Measurements from ENCODE around the gene LUC7L3. TPM values are rescaled to one million over a fixed set of nuclear protein-coding genes. Genes with fewer than 3 reads are reported as not detected.

The LUC7L3 gene
- total RNA-seq, 1 experiment from 2014 or later, result 184 TPM

GRCh38 chr17:50767030-50767429 lies 47.6 kb downstream of the LUC7L3 start (continued):
- no peak for TF ChIP-seq POLR2A (IDR thresholded peaks at IDR 0.05; ENCODE audit: borderline replicate concordance, extremely low read depth, insufficient read depth, insufficient read length)
- TF ChIP-seq SIN3A (IDR thresholded peaks at IDR 0.05; ENCODE audit: low read depth), result no peak
- no peak for TF ChIP-seq SRF (IDR thresholded peaks at IDR 0.05; ENCODE audit: low read depth)

GRCh38 chr17:50767446-50767845 lies 48.0 kb downstream of the LUC7L3 start, which contains the start of gene ANKRD40CL:
ANKRD40CL (minus strand) TSS chr17:50767518; CDS start chr17:50766913, 605 bp downstream.
- no TSS peak for BruUV-seq (replicated peaks)
- Histone ChIP-seq H3K79me2 (ENCODE audit: insufficient read depth, low read length) (no peaks in the 10 kb centered on the region), H4K20me1 (ENCODE audit: insufficient read depth) (no peaks in the 10 kb centered on the region), H3K9me2 (ENCODE audit: insufficient read depth) (no peaks in the 10 kb centered on the region), H3K4me2 (ENCODE audit: low read length) (peak within 1 kb of the TSS; percentile 73), H3K4me1 (ENCODE audit: control insufficient read depth in 1 of 2, insufficient read depth in 2 of 2, low read length in 2 of 2) (peaks cover 10 to 12% of the 10 kb centered on the region in 2 experiments; a peak in 3 of 4 replicates), H2AFZ (ENCODE audit: low read depth, low read length, poor library complexity, severe bottlenecking) (peak within 1 kb of the TSS; percentile 91), H3K36me3 (ENCODE audit: control insufficient read depth in 1 of 2, insufficient read depth in 2 of 2, low read length in 2 of 2) (no peaks in the 10 kb centered on the region), H3K27ac (ENCODE audit: low read depth, low read length) (no peak within 1 kb of the TSS), H3K4me3 (replicated peaks in 1 of 2; ENCODE audit: low read depth in 1 of 2, low read length in 2 of 2) (peak within 1 kb of the TSS in 1 of 2 experiments; percentile 9; a peak in 2 of 4 replicates), H3K27me3 (ENCODE audit: insufficient read depth, low read length) (no peaks in the 10 kb centered on the region), H3K9me3 (ENCODE audit: control insufficient read depth in 1 of 2, insufficient read depth in 1 of 2, low read depth in 1 of 2, low read length in 2 of 2) (no peaks in the 10 kb centered on the region), H3K9ac (ENCODE audit: low read length) (0 out of 2 replicates have a peak within 1 kb of the TSS, but pooled peaks have one; percentile 27)
- ATAC-seq (no peak), DNase-seq (ENCODE audit: low read depth, low spot score) (no peak)
- intact Hi-C loops (cut with micrococcal nuclease), result no loop called here
- CTCF ChIA-PET, result interaction anchor here (1.1 kb wide), 1 partner anchor 16 kb away, joined by 4 read pairs; no protein-coding TSS in a partner anchor
- POLR2A ChIA-PET, result no interaction called here
- RAD21 ChIA-PET (ENCODE audit: low non-redundant PET in 1 of 2, low total read pairs in 2 of 2, uncharacterized antibody in 2 of 2, unreplicated experiment in 2 of 2), result no interaction called here
- TF ChIP-seq ZFX (IDR thresholded peaks at IDR 0.05) (no peak), EZH2phosphoT487 (IDR thresholded peaks at IDR 0.05; ENCODE audit: borderline replicate concordance) (no peak), TCF7L2 (IDR thresholded peaks at IDR 0.05; ENCODE audit: borderline replicate concordance, extremely low read depth, insufficient read depth, insufficient read length) (no peak), EZH2 (IDR thresholded peaks at IDR 0.05) (no peak), YY1 (IDR thresholded peaks at IDR 0.05; ENCODE audit: extremely low read depth, insufficient replicate concordance, low read depth, low read length) (no peak), POLR2A (IDR thresholded peaks at IDR 0.05; ENCODE audit: borderline replicate concordance, extremely low read depth, insufficient read depth, insufficient read length) (no peak), CEBPB (IDR thresholded peaks at IDR 0.05; ENCODE audit: low read depth) (no peak), REST (IDR thresholded peaks at IDR 0.05; ENCODE audit: low read depth) (no peak), CBX3 (IDR thresholded peaks at IDR 0.05; ENCODE audit: low read depth) (no peak), ZBTB33 (IDR thresholded peaks at IDR 0.05; ENCODE audit: extremely low read depth, insufficient replicate concordance, low read length) (no peak), ZNF274 (IDR thresholded peaks at IDR 0.05; ENCODE audit: low read depth, low read length) (no peak), EGR1 (IDR thresholded peaks at IDR 0.05; ENCODE audit: low read depth) (no peak), RAD21 (IDR thresholded peaks at IDR 0.05; ENCODE audit: low read depth) (no peak), ELF1 (IDR thresholded peaks at IDR 0.05; ENCODE audit: borderline replicate concordance, low read depth) (no peak), SP1 (IDR thresholded peaks at IDR 0.05; ENCODE audit: low read depth) (no peak), POLR2AphosphoS5 (IDR thresholded peaks at IDR 0.05; ENCODE audit: low read depth, low read length) (no peak)
- TF ChIP-seq, protein P1, sequence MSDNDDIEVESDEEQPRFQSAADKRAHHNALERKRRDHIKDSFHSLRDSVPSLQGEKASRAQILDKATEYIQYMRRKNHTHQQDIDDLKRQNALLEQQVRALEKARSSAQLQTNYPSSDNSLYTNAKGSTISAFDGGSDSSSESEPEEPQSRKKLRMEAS (IDR thresholded peaks at IDR 0.05), result no peak
- TF ChIP-seq, protein P2, sequence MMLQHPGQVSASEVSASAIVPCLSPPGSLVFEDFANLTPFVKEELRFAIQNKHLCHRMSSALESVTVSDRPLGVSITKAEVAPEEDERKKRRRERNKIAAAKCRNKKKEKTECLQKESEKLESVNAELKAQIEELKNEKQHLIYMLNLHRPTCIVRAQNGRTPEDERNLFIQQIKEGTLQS (IDR thresholded peaks at IDR 0.05), result no peak
